Upper lobe of right lung (tissue), 1 donor: ENCODE measurements around the gene SLC12A5. TPM values are rescaled to one million over a fixed set of nuclear protein-coding genes. Genes with fewer than 3 reads are reported as not detected.

Experiments
- ATAC-seq: fragments of 200-7000 bp; cut with Tn5 transposase; one replicate; pipeline ENCODE4 v1.9.1; 2020; ENCODE audit warnings: mild to moderate bottlenecking, moderate library complexity
- DNase-seq: peaks from one replicate; pipeline ENCODE4 v3.0.0-alpha.2; 2020
- H3K27ac ChIP-seq: fragments of 200-600 bp; one replicate; pipeline ENCODE4 v1.8.0; 2022
- H3K27me3 ChIP-seq: fragments of 200-600 bp; one replicate; pipeline ENCODE4 v1.8.0; 2022; ENCODE audit warnings: mild to moderate bottlenecking
- H3K36me3 ChIP-seq: fragments of 200-600 bp; one replicate; pipeline ENCODE4 v1.8.0; 2022
- H3K4me1 ChIP-seq: fragments of 200-600 bp; one replicate; pipeline ENCODE4 v1.8.0; 2022
- H3K4me3 ChIP-seq: fragments of 200-600 bp; one replicate; pipeline ENCODE4 v1.8.0; 2022; ENCODE audit warnings: mild to moderate bottlenecking
- H3K9me3 ChIP-seq: fragments of 200-600 bp; one replicate; pipeline ENCODE4 v1.8.0; 2022
- CTCF ChIP-seq: fragments of 200-600 bp; IDR thresholded peaks from one replicate; pipeline ENCODE4 v1.8.0; 2022; ENCODE audit warnings: antibody characterized with exemption
- intact Hi-C: fragments of 100-400 bp; cut with DNase I; formaldehyde crosslinking; loops from one replicate; pipeline ENCODE4 v1.11.0; 2022
- total RNA-seq: library from RNA; stranded (reverse); fragmentation: NEBNext Ultra II Directional; extraction: Animal tissue kit (Norgen Biotek cat#: 25700); gene quantifications from one replicate; pipeline ENCODE4 v1.2.1, GENCODE V29; 2021
- donor health status: DM: no; HTN: yes; CAD: no; lungs with severe emphysema.

The SLC12A5 gene
- total RNA-seq, 1 donor from 2014 or later: 2.0 TPM

GRCh38 chr20:46040902-46041535, 12.0 kb downstream of the SLC12A5 start:
- peaks cover 28% of the 10 kb centered on the region for H3K27me3 ChIP-seq
- intact Hi-C loops: no loop called here
- DNase-seq: no peak
- no peak overlapping the region for H3K27ac ChIP-seq
- no peak overlapping the region for H3K4me3 ChIP-seq
- H3K36me3 ChIP-seq: no peaks in the 10 kb centered on the region
- H3K9me3 ChIP-seq: no peaks in the 10 kb centered on the region
- TF ChIP-seq CTCF: no peak
- peak; percentile 51 for ATAC-seq
- no peaks in the 10 kb centered on the region for H3K4me1 ChIP-seq

GRCh38 chr20:46043556-46043955, 14.5 kb downstream of the SLC12A5 start:
- TF ChIP-seq CTCF: no peak
- intact Hi-C loops: no loop called here
- H3K4me1 ChIP-seq: no peaks in the 10 kb centered on the region
- H3K4me3 ChIP-seq: no peak overlapping the region
- H3K27me3 ChIP-seq: peaks cover 36% of the 10 kb centered on the region
- DNase-seq (no peak), ATAC-seq (no peak)
- no peaks in the 10 kb centered on the region for H3K36me3 ChIP-seq
- H3K9me3 ChIP-seq: no peaks in the 10 kb centered on the region
- no peak overlapping the region for H3K27ac ChIP-seq

GRCh38 chr20:46044896-46045295, 15.9 kb downstream of the SLC12A5 start:
- no peak for TF ChIP-seq CTCF
- Histone ChIP-seq H3K36me3 (no peaks in the 10 kb centered on the region), H3K27me3 (peaks cover 36% of the 10 kb centered on the region), H3K9me3 (no peaks in the 10 kb centered on the region), H3K27ac (no peak overlapping the region), H3K4me3 (no peak overlapping the region), H3K4me1 (no peaks in the 10 kb centered on the region)
- DNase-seq (no peak), ATAC-seq (no peak)
- intact Hi-C loops: no loop called here

GRCh38 chr20:46046588-46047310, 17.7 kb downstream of the SLC12A5 start:
- DNase-seq (peak; percentile 48), ATAC-seq (no peak)
- Histone ChIP-seq H3K4me1 (no peaks in the 10 kb centered on the region), H3K36me3 (no peaks in the 10 kb centered on the region), H3K9me3 (no peaks in the 10 kb centered on the region), H3K27ac (no peak overlapping the region), H3K4me3 (no peak overlapping the region), H3K27me3 (peaks cover 31% of the 10 kb centered on the region)
- intact Hi-C loops: no loop called here
- TF ChIP-seq CTCF: no peak

GRCh38 chr20:46047821-46048220, 18.8 kb downstream of the SLC12A5 start:
- Histone ChIP-seq H3K36me3 (no peaks in the 10 kb centered on the region), H3K4me1 (no peaks in the 10 kb centered on the region), H3K9me3 (no peaks in the 10 kb centered on the region), H3K4me3 (no peak overlapping the region), H3K27ac (no peak overlapping the region), H3K27me3 (peaks cover 21% of the 10 kb centered on the region)
- DNase-seq (peak; percentile 43), ATAC-seq (no peak)
- intact Hi-C loops: no loop called here
- TF ChIP-seq CTCF: no peak
